K562 (cell line): Measurements from ENCODE around the gene SNX3. TPM values are rescaled to one million over a fixed set of nuclear protein-coding genes. Genes with fewer than 3 reads are reported as not detected.

Source experiments
- CBX2 ChIP-seq: fragments of 200-600 bp; sonication (generic); IDR thresholded peaks from one replicate; pipeline ENCODE4 v1.6.1; 2012; ENCODE audit warnings: mild to moderate bottlenecking, low read length, inconsistent platforms; ENCODE audit not compliant: insufficient read depth, poor library complexity, severe bottlenecking
- CHCHD3 ChIP-seq: fragments of 250-450 bp; sonication (Bioruptor Pico); IDR thresholded peaks from 2 replicates; pipeline ENCODE4 v2.1.2; 2022; ENCODE audit warnings: mild to moderate bottlenecking
- E2F5 ChIP-seq: sonication (generic); formaldehyde crosslinking; IDR thresholded peaks from 2 replicates; pipeline ENCODE4 v1.8.0; 2022; ENCODE audit warnings: mild to moderate bottlenecking, missing genetic modification reagents
- EZH2 ChIP-seq: IDR thresholded peaks from 2 replicates; pipeline ENCODE4 v1.6.1; 2012; ENCODE audit warnings: low read depth, mild to moderate bottlenecking, inconsistent platforms, low read length, borderline replicate concordance
- GTF2A2 ChIP-seq: IDR thresholded peaks from 2 replicates; pipeline ENCODE4 v1.6.1; 2016; ENCODE audit warnings: mild to moderate bottlenecking, missing genetic modification characterization, missing compliant biosample characterization
- GTF2B ChIP-seq: IDR thresholded peaks from 2 replicates; pipeline ENCODE4 v1.6.1; 2011; ENCODE audit not compliant: insufficient read length; ENCODE audit errors: extremely low read depth
- RBM34 ChIP-seq: fragments of 200-400 bp; formaldehyde crosslinking; IDR thresholded peaks from 2 replicates; pipeline ENCODE4 v1.6.1; 2018; ENCODE audit warnings: low read length, borderline replicate concordance; ENCODE audit not compliant: insufficient read depth
- REST ChIP-seq, 2 experiments: fragments of 450-650 bp; formaldehyde crosslinking in 1 of 2; IDR thresholded peaks; 2 replicates each; pipeline versions ENCODE4 v1.4.0 to v1.6.1; 2014 to 2020; ENCODE audit warnings: mild to moderate bottlenecking in 2 of 2, borderline replicate concordance in 1 of 2, low read depth in 1 of 2
- SRSF9 ChIP-seq: fragments of 200-400 bp; formaldehyde crosslinking; IDR thresholded peaks from 2 replicates; pipeline ENCODE4 v1.6.1; 2017; ENCODE audit warnings: low read depth, low read length, borderline replicate concordance
- USF2 ChIP-seq: sonication (generic); formaldehyde crosslinking; IDR thresholded peaks from 2 replicates; pipeline ENCODE4 v1.5.0; 2020; ENCODE audit warnings: missing genetic modification reagents
- ZBTB17 ChIP-seq: fragments of 450-650 bp; formaldehyde crosslinking; IDR thresholded peaks from 2 replicates; pipeline ENCODE4 v1.4.0; 2020; ENCODE audit warnings: mild to moderate bottlenecking
- ZBTB43 ChIP-seq: sonication (generic); formaldehyde crosslinking; IDR thresholded peaks from 2 replicates; pipeline ENCODE4 v1.8.0; 2023; ENCODE audit warnings: mild to moderate bottlenecking, missing genetic modification reagents
- polyA plus RNA-seq, 8 experiments: library from polyadenylated mRNA; depleted of rRNA in 4 of 8; stranded (reverse) in 5 of 8; unstranded in 3 of 8; fragments of >200 nt; fragmentation: Nextera tagmentation in 2 of 8; fragmentation: Illumina TruSeq in 1 of 8; extraction: Ambion mirVana in 2 of 8; extraction: Trizol in 1 of 8; gene quantifications; 2 replicates each; pipeline versions ENCODE4 v1.2.1 to v1.2.3, GENCODE V29; 2011 to 2014; ENCODE audit warnings: inconsistent platforms in 1 of 8, missing spikeins in 1 of 8
- total RNA-seq, 7 experiments: library from RNA; depleted of rRNA in 6 of 7; stranded (reverse); fragments of >200 nt in 6 of 7; fragmentation: Illumina TruSeq in 2 of 7; extraction: Trizol in 2 of 7; gene quantifications; 2 replicates each; pipeline versions ENCODE4 v1.2.1 to v1.2.3, GENCODE V29; 2011 to 2021; ENCODE audit warnings: low replicate concordance in 1 of 7

SNX3 gene
- total and polyA plus RNA-seq, 9 of the 15 experiments (the other 6 are each of a cell fraction or from before 2014, with no cell fraction given) = 48.9 to 410 (median 159) TPM

GRCh38 chr6:108294727-108295625 is 34.1 kb upstream of the SNX3 start, which contains the start of gene AFG1L (continued):
- TF ChIP-seq REST (IDR thresholded peaks at IDR 0.05; ENCODE audit: borderline replicate concordance) (no peak), REST (CRISPR knock-in tag; IDR thresholded peaks at IDR 0.05; ENCODE audit: low read depth) (no peak), ZBTB43 (CRISPR knock-in tag) (no peak), EZH2 (no peak), USF2 (peak; percentile 50; the same call in 1 of the 2 replicates), CHCHD3 (peak; percentile 5; the same call in 1 of the 2 replicates), SRSF9 (no peak), GTF2B (no peak), E2F5 (CRISPR knock-in tag) (no peak; the same call in 1 of the 2 replicates), ZBTB17 (no peak), GTF2A2 (0 out of 2 replicates have a peak, but pooled peaks have one; percentile 34), RBM34 (no peak), CBX2 (no peak)
